Liver (tissue), 9 donors: ENCODE results near the gene SPTLC3. TPM values are rescaled to one million over a fixed set of nuclear protein-coding genes. Genes with fewer than 3 reads are reported as not detected.

Experiments used
- DNase-seq: peaks from one replicate; pipeline ENCODE4 v3.0.0-alpha.2; 2017; ENCODE audit warnings: low spot score
- H3K27ac ChIP-seq, 2 donors: one replicate each; pipeline ENCODE4 v1.7.0; 2013; ENCODE audit warnings: inconsistent platforms in 2 of 2, low read length in 2 of 2, control low read depth in 1 of 2, low read depth in 1 of 2, mild to moderate bottlenecking in 1 of 2
- H3K27me3 ChIP-seq, 4 donors: one replicate each; pipeline versions ENCODE4 v1.6.1 to v1.7.0; 2013; ENCODE audit warnings: low read length in 3 of 4, inconsistent platforms in 1 of 4, mild to moderate bottlenecking in 1 of 4, moderate library complexity in 1 of 4; ENCODE audit not compliant: control insufficient read depth in 4 of 4, insufficient read depth in 4 of 4
- H3K36me3 ChIP-seq, 4 donors: one replicate each; pipeline versions ENCODE4 v1.6.1 to v1.7.0; 2013; ENCODE audit warnings: low read length in 3 of 4, mild to moderate bottlenecking in 3 of 4, low read depth in 1 of 4, moderate library complexity in 1 of 4; ENCODE audit not compliant: control insufficient read depth in 4 of 4, insufficient read depth in 3 of 4
- H3K4me1 ChIP-seq, 4 donors: one replicate each; pipeline versions ENCODE4 v1.6.1 to v1.7.0; 2013; ENCODE audit warnings: low read length in 3 of 4, mild to moderate bottlenecking in 3 of 4, moderate library complexity in 1 of 4; ENCODE audit not compliant: control insufficient read depth in 4 of 4, insufficient read depth in 4 of 4
- H3K4me3 ChIP-seq, 3 donors: one replicate each; pipeline versions ENCODE4 v1.6.1 to v1.7.0; 2013; ENCODE audit warnings: low read length in 3 of 3, control low read depth in 1 of 3, low read depth in 1 of 3, mild to moderate bottlenecking in 1 of 3
- H3K9ac ChIP-seq, 2 donors: one replicate each; pipeline ENCODE4 v1.7.0; 2013; ENCODE audit warnings: low read length in 2 of 2, mild to moderate bottlenecking in 2 of 2, moderate library complexity in 2 of 2, control low read depth in 1 of 2, low read depth in 1 of 2
- H3K9me3 ChIP-seq, 4 donors: one replicate each; pipeline versions ENCODE4 v1.6.1 to v1.7.0; 2013; ENCODE audit warnings: low read length in 3 of 4; ENCODE audit not compliant: control insufficient read depth in 4 of 4
- EGR1 ChIP-seq, 2 donors: IDR thresholded peaks; 2 replicates each; pipeline ENCODE4 v1.6.1; 2016 to 2018; ENCODE audit warnings: antibody characterized with exemption in 2 of 2, low read depth in 2 of 2
- FOXA1 ChIP-seq: IDR thresholded peaks from 2 replicates; pipeline ENCODE4 v1.6.1; 2016; ENCODE audit warnings: antibody characterized with exemption
- GABPA ChIP-seq, 2 donors: IDR thresholded peaks in 1 of 2; conservative IDR thresholded peaks in 1 of 2; 2 replicates each; pipeline ENCODE4 v1.6.1; 2016; ENCODE audit warnings: antibody characterized with exemption in 2 of 2, mild to moderate bottlenecking in 1 of 2, moderate library complexity in 1 of 2
- HNF4A ChIP-seq, 2 donors: conservative IDR thresholded peaks; 2 replicates each; pipeline ENCODE4 v1.6.1; 2016; ENCODE audit warnings: antibody characterized with exemption in 2 of 2, mild to moderate bottlenecking in 2 of 2
- HNF4G ChIP-seq: IDR thresholded peaks from 2 replicates; pipeline ENCODE4 v1.6.1; 2016; ENCODE audit warnings: antibody characterized with exemption
- JUND ChIP-seq, 2 donors: IDR thresholded peaks; 2 replicates each; pipeline ENCODE4 v1.6.1; 2016; ENCODE audit warnings: antibody characterized with exemption in 2 of 2
- MAX ChIP-seq: IDR thresholded peaks from 2 replicates; pipeline ENCODE4 v1.6.1; 2016; ENCODE audit warnings: antibody characterized with exemption
- NR2F2 ChIP-seq: IDR thresholded peaks from 2 replicates; pipeline ENCODE4 v1.6.1; 2016; ENCODE audit warnings: antibody characterized with exemption
- RAD21 ChIP-seq, 2 donors: IDR thresholded peaks; 2 replicates each; pipeline ENCODE4 v1.6.1; 2016; ENCODE audit warnings: antibody characterized with exemption in 2 of 2, mild to moderate bottlenecking in 2 of 2
- TAF1 ChIP-seq: conservative IDR thresholded peaks from 2 replicates; pipeline ENCODE4 v1.6.1; 2016; ENCODE audit warnings: antibody characterized with exemption, mild to moderate bottlenecking
- WGBS: extraction: QIAGEN DNeasy Blood & Tissue Kit; methylation state at CpG from one replicate; pipeline ENCODE4 v1.1.7; 2013; 5-methylcytosine and 5-hydroxymethylcytosine counted together
- polyA plus RNA-seq, 2 donors: library from polyadenylated mRNA; stranded (reverse) in 1 of 2; unstranded in 1 of 2; fragments of 200-250 nt in 1 of 2; fragments of >200 nt in 1 of 2; fragmentation: Nextera tagmentation in 1 of 2; extraction: Ambion mirVana in 1 of 2; gene quantifications; one replicate each; pipeline versions ENCODE4 v1.2.1 to v1.2.3, GENCODE V29; 2013 to 2015
- total RNA-seq, 2 donors: library from RNA; depleted of rRNA; stranded (reverse); fragments of >200 nt; gene quantifications; one replicate each; pipeline ENCODE4 v1.2.3, GENCODE V29; 2014
- TF ChIP-seq, protein P1 (sequence below): IDR thresholded peaks from 2 replicates; pipeline ENCODE4 v1.6.1; 2016; ENCODE audit warnings: antibody characterized with exemption
- TF ChIP-seq, protein P2 (sequence below): IDR thresholded peaks from 2 replicates; pipeline ENCODE4 v1.6.1; 2016; ENCODE audit warnings: antibody characterized with exemption
- donor health status: healthy.
- donor health status: healthy.
- donor health status: healthy.
- donor health status: healthy.
- donor health status: healthy.

The SPTLC3 gene
- total and polyA plus RNA-seq, 4 donors = 4.2 to 40.9 (median 20.4) TPM

GRCh38 chr20:13183005-13183404 lies 174.2 kb downstream of the SPTLC3 start:
- WGBS = 76% methylated on average over 1 of the region's 1 CpG
- Histone ChIP-seq H3K36me3 (no peaks in the 10 kb centered on the region), H3K27me3 (no peaks in the 10 kb centered on the region), H3K4me3 (no peak overlapping the region), H3K9me3 (no peaks in the 10 kb centered on the region), H3K9ac (no peak overlapping the region), H3K27ac (no peak overlapping the region), H3K4me1 (no peaks in the 10 kb centered on the region)
- no peak for DNase-seq
- TF ChIP-seq HNF4A (conservative IDR thresholded peaks at IDR 0.05) (no peak), HNF4G (no peak)

GRCh38 chr20:13186043-13186774 lies 177.4 kb downstream of the SPTLC3 start:
- no peak overlapping the region for H3K4me3 ChIP-seq
- 69% methylated on average over 3 of the region's 3 CpGs for WGBS
- no peak for DNase-seq
- H3K27me3 ChIP-seq = no peaks in the 10 kb centered on the region
- TF ChIP-seq FOXA1 (no peak), EGR1 (IDR thresholded peaks at IDR 0.05; ENCODE audit: low read depth in 2 of 2) (no peak), TAF1 (no peak), JUND (IDR thresholded peaks at IDR 0.05) (no peak), HNF4A (conservative IDR thresholded peaks at IDR 0.05) (no peak)
- TF ChIP-seq, protein P1, sequence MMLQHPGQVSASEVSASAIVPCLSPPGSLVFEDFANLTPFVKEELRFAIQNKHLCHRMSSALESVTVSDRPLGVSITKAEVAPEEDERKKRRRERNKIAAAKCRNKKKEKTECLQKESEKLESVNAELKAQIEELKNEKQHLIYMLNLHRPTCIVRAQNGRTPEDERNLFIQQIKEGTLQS = no peak
- H3K9ac ChIP-seq = no peak overlapping the region
- H3K9me3 ChIP-seq = no peaks in the 10 kb centered on the region
- no peaks in the 10 kb centered on the region for H3K4me1 ChIP-seq
- H3K36me3 ChIP-seq = no peaks in the 10 kb centered on the region
- H3K27ac ChIP-seq = no peak overlapping the region

GRCh38 chr20:13187899-13188298 lies 179.1 kb downstream of the SPTLC3 start:
- TF ChIP-seq, protein P1 = no peak
- TF ChIP-seq TAF1 = no peak
- TF ChIP-seq GABPA (IDR thresholded peaks at IDR 0.05 in 1 of 2, conservative IDR thresholded peaks at IDR 0.05 in 1 of 2) = no peak
- TF ChIP-seq RAD21 (IDR thresholded peaks at IDR 0.05) = no peak
- TF ChIP-seq NR2F2 = no peak
- no peak for TF ChIP-seq MAX
- TF ChIP-seq, protein P2, sequence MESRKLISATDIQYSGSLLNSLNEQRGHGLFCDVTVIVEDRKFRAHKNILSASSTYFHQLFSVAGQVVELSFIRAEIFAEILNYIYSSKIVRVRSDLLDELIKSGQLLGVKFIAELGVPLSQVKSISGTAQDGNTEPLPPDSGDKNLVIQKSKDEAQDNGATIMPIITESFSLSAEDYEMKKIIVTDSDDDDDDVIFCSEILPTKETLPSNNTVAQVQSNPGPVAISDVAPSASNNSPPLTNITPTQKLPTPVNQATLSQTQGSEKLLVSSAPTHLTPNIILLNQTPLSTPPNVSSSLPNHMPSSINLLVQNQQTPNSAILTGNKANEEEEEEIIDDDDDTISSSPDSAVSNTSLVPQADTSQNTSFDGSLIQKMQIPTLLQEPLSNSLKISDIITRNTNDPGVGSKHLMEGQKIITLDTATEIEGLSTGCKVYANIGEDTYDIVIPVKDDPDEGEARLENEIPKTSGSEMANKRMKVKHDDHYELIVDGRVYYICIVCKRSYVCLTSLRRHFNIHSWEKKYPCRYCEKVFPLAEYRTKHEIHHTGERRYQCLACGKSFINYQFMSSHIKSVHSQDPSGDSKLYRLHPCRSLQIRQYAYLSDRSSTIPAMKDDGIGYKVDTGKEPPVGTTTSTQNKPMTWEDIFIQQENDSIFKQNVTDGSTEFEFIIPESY = no peak
- no peak for TF ChIP-seq EGR1 (IDR thresholded peaks at IDR 0.05; ENCODE audit: low read depth in 2 of 2)
- TF ChIP-seq JUND (IDR thresholded peaks at IDR 0.05) = no peak
- no peaks in the 10 kb centered on the region for H3K36me3 ChIP-seq
- no peaks in the 10 kb centered on the region for H3K27me3 ChIP-seq
- H3K27ac ChIP-seq = no peak overlapping the region
- H3K4me1 ChIP-seq = no peaks in the 10 kb centered on the region
- no peak overlapping the region for H3K9ac ChIP-seq
- H3K9me3 ChIP-seq = no peaks in the 10 kb centered on the region
- WGBS = 69% methylated on average over 2 of the region's 2 CpGs
- H3K4me3 ChIP-seq = no peak overlapping the region
- no peak for DNase-seq
